HG03108 (cell line): Measurements from ENCODE around the gene DPYSL3.

Experiments
- ATAC-seq: cut with Tn5 transposase; IDR thresholded peaks from one replicate; pipeline ENCODE4 v1.9.1; 2021; ENCODE audit warnings: moderate library complexity; ENCODE audit not compliant: unreplicated experiment

The DPYSL3 gene

DNA sequence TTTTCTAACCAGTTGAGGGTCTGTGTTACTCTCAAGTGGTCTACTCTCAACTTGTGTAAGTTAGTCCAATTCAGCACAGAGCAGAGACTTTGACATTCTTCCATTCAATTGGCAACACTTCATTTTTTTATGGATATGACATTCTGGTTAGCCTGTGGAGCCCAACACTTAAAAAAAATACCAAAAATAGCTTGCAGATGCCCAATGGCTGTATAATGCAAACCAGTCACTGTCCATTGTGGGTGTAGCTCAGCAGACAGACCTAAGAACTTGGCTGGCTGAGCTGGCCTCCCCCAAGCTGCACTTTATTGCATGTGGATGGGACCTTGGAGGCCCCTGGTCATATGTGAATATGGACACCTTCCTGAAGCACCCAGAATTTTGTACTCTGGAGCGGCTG lies 103.2 kb downstream of the DPYSL3 start:
- ATAC-seq = no peak

DNA sequence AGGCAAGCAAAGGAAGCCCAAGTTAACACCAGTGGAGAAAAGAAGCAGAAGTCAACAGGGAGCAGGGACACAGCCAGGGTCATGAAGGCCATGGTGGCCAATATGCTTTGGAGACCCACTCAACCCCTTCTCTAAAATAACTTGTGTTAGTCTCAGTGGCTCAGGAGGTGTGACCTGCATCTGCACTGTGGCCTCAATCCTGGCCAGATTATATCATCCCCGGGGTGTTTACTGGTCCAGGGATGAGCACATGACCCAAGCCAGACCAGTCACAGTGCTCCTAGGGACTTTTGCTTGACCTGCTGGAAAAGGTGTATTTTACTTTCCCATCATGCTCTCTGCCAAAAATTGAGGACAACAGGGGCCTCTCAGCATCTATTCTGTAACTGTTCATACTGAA lies 105.2 kb downstream of the DPYSL3 start:
- no peak for ATAC-seq

DNA sequence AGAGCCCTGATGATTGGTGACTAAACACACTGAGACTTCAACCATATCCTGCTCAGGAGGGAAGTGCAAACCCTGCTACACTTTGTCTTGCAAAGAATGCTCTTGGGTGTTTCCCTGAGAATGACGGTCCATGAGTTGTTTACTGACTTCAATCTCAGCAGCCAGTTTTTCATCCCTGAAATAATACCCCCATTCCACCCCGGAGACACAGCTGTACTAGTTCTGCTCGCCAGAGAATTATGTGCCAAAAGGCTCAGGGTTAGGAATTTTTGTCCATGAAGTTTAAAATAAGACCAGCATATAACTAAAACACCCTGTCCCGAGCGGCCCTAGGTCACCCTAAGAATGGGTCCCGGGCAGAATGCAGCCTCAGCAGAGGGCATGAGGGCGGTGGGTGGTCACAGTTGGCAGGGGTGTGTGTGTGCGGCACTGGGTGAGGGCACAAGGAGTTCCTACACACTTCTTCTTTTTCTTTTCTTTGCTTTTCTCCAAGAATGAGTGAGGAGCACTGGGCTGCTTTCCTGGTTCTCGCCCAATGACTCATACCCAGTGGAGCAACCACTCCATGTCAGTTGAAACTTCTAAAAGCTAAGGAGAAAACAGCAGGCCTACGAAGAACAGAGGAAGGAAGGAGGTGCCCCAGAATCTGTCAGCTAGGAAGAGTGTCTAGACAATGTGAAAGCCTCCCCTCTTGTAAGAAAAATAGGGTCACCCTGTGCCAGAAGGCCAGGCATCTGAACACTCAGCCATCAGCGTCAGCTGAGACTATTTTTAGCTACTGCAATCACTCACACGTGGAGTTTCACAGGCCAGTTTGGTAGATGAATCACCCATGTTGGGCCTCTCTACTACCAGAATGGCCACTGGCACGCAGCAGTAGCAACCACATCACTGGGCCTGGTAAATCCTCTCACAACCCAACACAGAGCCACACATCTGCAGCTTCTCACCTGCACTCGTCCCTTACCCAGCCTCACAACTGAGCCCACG lies 105.9 kb downstream of the DPYSL3 start:
- ATAC-seq = peak; percentile 95

DNA sequence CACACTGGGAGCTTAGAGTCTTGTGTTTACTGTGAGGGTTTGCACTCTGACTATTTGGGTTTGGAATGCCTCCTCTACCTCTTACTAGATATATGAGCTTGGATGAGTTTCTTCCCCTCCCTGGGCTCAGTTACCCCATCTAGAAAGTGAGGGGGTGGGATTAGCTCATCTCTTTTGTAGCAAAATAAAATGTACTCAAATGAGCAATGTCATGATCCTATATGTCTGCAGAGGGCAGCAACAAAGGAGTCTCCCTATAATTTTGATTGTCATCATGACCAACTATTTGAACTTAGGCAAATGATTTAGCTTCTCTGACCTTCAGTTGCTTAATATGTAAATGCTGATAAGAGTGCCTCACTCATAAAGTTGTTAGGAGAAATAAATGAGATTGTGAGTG lies 109.0 kb downstream of the DPYSL3 start:
- ATAC-seq = no peak

DNA sequence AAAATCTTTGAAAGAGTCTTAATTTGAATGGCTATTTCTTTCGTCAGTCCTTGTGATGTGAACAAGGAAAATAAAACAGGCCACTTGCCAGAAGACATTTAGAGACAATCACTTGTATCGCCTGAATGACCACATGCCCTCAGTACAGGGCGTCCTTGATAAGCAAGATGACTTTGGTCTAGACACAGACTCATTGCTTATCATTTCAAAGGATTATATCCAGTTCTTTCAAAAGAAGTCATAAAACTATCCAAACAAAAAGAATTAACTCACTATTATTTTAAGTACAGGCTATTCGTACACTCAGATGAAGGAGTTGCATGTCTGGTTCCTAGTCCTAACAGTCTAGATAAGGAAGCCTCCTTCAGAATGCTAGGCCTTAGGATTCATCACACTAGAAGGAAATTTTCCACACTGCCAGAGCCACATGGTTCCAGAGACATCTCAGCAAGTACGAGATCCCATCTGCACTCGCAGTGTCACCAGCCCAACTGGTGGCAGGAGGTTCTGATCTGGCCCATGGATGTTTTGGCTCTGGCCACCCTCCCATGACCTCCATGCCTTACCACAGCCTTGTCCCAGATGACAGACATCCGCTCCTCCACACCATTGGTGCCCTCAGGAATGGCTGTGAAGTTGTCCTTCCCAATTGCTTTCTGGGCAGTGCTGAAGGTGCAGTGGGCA lies 109.6 kb downstream of the DPYSL3 start:
- ATAC-seq = no peak

DNA sequence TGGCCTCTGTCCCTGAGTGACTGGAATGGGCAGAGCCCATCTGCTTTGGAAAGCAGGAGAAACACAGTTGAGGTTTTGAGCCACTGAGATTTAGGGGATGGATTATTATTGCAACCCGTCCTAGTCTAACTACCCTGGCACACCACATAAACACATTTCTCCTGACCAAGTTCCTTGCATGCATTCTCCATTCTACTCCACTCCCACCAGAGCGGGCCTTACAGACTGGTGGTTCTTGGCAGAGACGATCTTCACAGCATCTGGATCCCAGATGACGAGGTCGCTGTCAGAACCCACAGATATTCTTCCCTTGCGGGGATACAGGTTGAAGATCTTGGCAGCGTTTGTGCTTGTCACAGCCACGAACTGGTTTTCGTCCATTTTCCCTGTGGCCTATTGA lies 111.0 kb downstream of the DPYSL3 start:
- ATAC-seq = no peak

DNA sequence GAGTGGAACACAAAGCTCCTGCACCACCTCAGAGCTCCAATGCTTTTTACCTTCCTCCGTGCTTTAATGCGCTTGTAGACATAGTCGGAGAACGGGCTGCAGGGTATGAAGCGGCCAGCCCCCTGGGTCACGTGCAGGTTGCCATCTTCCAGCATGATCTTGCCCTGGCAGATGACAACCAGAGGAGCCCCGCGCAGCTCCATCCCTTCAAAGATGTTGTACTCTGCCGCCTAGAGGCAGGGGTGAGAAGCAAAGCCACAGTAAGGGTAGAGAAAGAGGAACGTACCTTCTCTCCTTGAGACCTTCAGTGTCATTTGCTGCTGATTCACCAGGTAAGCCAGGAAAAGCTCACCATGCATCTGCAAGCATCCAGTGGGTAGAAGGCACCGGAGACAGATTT lies 112.3 kb downstream of the DPYSL3 start:
- ATAC-seq = no peak

DNA sequence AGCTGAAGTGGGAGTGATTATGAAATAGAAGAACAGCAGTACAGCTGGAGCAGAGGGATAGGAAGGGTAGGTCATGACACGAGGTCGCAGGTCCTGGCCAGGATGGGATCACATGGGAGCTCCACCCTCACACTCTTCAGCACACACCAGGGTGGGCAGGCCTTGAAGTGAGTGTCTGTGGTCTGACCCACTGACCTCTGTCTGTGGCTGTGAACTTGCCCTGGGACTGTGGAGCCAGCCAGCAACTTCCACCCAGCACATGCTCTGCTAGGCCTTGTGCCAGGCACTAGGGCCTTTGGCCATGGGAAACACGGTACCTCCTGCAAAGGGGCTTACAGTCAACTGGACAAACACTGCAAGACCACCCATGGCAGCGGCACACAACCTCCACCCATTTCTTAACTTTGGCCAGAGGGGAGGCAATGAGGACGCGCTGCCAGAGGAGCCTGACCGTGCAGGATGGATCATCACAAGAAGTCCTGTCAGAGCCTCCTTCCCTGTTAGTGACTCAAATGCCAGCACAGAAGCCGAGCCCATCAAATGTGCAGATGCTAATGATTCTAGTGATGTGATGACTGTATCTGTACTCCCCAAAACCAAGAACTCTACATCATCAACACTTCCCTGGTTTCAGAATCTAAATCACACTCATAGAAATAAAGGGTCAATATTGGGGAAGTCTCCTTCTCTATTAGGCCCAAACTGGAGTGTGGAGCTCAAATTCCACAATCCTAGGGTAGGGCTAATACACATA lies 113.6 kb downstream of the DPYSL3 start:
- no peak for ATAC-seq

DNA sequence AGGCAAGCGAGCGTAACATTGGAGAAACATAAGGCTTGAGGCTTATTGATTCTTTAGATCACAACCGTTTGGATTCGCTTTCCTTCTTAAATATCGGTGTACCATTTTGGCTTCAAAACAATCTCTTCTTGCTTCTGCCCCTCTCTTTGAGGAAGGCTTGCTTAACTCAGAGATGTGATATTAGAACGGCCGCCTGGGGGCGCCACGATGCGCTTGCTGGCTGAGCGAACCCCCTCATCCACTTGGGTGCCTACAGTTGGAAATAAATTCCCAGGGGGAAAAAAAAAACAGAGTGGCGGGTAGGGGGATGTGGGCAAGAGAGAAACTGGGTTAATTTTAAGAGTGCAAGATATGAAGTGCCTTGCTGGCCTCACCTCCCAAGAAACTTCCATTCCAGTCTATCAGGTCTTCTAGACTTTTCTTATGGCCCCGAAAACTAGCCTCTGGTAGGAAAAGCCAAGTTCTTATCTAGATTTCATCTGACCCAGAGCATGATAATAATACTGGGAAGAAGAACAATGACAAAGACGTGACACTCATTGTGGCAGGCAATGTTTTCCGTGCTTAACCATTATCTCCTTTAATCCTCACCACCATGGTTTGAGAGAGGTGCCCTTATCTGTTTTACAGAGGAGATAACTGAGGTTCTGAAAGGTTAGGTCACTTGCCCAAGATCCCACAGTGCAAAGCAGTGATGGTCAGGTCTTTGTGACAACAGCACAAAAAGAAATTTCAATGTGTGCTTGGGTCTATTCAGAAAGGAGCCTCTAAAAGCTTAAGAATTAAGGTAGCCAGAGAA lies 115.8 kb downstream of the DPYSL3 start:
- ATAC-seq = no peak

DNA sequence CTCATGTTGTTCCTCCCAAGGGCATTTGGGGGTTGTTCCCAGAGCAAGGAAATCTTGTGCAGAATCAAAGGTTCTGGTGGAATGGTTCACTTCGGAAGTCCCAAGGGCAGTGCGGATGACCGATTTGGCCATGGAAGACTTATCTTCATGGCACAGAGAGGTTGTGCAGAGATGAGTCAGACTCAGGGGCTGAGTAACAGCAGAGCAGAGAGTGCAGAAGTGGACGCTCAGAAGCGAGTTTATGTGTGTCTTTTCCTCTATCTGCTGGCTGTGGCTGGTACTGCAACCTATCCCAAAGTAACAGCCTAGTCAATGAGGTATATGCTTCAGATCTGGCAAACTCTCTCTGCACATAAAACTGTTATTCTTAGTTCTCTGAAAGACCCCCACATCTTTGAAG lies 118.1 kb downstream of the DPYSL3 start:
- ATAC-seq = peak; percentile 89

DNA sequence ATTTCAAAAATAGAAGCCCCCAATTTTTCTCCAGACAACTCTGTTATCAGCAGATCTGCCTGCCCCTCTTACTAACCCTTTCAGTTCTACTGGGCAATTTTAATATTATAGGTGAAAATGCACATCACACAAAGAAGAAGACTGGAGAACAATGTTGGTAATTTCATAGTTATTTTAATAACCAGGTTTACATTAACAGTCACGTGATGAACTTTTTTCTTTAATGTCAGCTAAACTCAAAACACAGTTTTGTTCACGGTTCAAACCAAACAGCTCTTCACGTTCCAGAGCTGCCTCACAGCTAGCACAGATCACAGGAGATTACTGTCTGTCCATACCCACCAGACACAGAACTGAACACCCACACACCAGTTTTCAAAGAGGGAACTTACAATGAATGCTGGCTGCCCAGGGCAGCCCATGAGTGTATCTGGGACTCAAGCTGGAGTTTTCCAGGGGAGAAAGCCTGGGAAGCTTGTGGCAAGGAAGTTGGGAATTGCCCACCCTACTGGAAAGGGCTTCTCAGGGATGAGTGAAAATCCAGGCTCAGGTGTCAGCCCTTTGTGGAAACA lies 119.1 kb downstream of the DPYSL3 start:
- no peak for ATAC-seq

DNA sequence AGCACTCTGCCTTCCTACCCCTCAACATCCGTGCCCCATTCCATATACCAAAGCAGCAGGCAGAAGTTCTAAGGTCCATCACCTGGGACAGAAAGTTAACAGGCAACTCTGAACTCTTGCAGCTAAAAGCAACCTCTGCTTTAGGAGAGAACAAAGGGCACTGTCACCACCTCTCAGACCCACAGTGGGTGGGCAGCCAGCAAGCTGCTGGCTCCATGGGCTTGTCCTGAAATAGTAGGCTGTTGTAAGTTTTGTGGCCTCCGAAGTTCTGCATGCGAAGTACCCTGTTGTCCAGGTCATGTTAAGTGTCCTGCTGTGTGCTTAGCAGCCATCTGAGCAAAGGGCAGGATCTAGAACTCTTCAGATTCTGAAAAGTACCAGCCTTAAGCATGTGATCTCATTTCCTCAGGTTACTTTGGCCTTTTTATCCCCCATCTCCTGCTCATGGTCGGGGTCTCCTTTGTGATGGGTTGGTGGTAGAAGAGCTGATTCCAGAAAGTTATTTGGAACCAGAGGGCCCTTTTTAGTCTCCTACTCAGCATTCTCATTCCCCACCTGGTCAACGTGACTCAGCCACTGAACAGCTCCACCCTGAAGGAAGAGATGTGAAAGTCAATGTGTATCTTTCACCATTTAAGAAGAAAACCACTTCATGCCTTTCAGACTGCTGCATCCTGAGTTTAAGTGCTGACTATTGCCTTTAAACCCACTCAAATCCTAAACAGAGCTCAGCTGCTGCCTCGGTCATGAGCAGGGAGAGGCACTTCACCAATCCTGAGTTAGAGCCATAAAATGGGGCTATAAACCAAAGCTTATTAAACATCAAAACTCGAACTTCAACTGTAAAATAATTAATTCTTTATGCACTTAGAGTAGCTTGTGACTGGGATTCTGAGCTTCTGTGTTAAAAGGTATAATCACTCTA lies 121.4 kb downstream of the DPYSL3 start:
- no peak for ATAC-seq

DNA sequence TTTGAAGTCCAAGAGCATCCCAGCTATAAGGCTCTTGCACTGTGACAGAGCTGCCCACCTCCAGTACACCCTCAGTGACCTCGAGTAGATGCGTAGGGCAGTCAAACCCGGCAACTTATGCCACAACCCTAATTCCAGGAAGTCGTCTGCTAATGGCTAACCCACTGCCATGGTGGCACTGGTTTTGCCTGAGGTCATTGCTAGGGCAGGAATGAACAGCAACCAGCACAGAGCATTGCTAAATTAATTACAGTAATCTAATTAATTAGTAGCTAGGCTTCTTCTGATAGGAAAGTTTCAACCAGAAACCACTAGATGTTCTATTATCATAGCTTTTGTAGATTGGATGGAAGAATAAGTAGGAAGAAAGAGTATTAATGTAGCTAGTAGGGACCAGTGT lies 122.8 kb downstream of the DPYSL3 start:
- ATAC-seq = no peak

DNA sequence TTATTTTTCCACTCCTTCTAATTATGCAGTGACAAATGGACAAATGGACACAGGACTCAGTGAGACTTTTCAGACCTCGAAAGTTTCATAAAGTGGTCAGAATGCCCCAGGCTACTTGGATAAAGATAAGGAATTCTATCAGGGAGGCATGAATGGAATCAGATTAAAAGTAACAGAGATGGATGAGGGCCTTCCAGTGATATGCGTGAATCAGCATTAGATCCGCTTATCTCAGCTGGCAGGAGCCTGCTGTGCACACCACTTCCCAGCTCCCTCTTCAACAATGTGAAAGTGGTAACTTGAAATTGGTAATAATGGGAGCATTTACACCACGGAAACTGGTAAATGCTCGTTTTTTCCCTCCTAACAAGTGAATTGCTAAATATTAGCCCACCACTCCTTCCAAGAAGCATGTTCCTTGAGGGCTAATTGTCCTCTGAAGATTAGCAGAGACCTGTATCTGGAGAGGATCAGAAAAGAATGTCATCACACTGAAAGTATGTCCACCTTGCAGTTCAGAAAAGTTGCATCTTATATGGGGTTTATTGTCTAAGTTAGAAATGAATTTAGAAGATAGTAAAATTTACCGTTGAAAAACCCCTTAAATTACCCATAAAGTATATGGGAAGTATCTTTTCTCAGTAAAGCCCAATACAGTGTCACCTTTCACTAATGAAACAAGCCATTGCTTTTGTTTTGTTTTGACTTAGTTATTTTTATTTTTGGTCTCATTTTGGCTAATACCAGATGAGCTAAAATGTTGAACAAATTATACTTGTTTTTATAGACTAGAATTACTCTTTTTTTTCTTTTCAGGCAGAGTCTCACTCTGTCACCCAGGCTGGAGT lies 125.3 kb downstream of the DPYSL3 start:
- ATAC-seq = no peak

DNA sequence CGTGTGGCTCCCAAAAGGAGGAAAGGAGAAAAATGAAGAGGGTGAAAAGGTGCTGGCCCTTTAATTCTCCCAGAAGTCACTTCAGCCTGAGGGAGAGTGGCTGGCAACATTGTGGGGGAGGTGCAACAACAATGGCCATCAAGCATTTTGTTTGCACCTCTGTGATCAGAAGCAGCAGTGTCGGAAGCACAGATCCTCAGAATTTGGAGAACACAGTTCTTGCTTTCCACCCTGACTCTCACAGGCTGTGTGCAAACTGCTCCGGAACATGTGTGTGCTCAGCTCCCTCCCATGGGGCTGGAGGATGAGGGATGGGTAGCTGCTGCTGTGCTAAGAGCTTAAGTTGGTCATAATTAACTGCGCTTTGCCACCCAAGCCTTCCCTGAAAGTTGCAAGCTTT lies 127.1 kb downstream of the DPYSL3 start:
- no peak for ATAC-seq

DNA sequence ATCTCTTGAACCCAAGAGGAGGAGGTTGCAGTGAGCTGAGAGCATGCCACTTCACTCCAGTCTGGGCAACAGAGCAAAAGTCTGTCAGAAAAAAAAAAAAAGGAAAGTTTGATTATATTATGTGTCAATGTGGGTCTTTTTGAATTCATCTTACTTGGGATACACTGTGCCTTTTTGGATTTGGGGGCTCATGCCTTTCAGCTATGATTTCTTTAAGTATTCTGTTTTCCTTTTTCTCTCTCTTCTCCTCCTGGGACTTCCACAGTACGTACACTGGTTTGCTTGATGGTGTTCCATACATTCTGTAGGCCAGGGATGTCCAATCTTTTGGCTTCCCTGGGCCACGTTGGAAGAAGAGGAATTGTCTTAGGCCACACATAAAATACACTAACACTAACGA lies 128.3 kb downstream of the DPYSL3 start:
- ATAC-seq = no peak

DNA sequence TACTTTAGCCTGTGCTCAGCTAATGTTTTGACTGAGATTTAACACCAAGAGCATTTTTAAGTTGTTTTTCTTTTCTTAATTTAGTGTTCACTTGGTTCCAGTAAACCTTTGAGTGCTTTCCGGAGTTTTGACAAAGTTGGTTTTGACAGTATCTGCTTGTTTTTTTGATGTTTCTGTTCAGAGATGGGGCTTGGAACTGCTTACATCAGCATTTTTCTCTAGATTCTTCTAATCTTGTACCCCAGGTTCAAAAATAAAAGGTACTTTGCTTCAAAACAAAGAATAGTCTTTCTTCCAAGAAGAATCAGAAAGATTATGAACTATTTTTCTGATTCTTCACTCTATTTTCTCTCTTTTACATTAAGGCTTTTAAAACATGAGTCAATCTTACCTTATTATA lies 132.2 kb downstream of the DPYSL3 start:
- ATAC-seq = no peak

DNA sequence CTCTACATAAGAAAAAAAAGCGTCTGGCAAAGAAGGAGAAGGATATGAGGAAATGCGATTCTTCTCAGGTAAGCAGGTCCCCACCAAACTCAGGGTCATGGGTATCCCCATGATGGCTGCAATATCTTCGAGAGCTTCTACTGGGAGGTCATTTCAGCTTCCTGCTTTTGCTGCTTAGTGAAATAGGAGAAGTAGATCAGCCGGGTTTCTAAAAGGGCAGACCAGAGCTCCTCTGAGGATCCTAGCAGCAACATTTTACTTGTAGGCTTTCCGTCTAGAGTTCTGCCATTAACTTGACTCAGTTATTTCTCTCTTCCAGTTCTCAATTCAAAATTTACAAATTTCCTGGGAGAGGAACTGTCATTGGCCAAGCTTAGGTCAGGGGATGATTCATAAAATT lies 134.7 kb downstream of the DPYSL3 start:
- no peak for ATAC-seq
